ENCODE measurements around the gene PAX2.
A peak's percentile ranks its signal among the peaks of the same experiment; 100 is the strongest.

The PAX2 gene

GRCh38 chr10:100755821-100756220 lies 10.4 kb downstream of the PAX2 start:
- Histone ChIP-seq H2BK5ac (ENCODE audit: low read length) (no peak overlapping the region), H2BK120ac (ENCODE audit: low read depth, low read length) (no peak overlapping the region), H3K4me3 (ENCODE audit: low read length) (no peak overlapping the region), H4K5ac (ENCODE audit: low read length) (no peak overlapping the region), H3K79me2 (ENCODE audit: control insufficient read depth, insufficient read depth, low read length) (no peaks in the 10 kb centered on the region), H2BK15ac (replicated peaks; ENCODE audit: low read depth) (no peak overlapping the region), H3K79me1 (ENCODE audit: low read length) (no peaks in the 10 kb centered on the region), H3K4ac (ENCODE audit: low read depth, low read length) (no peak overlapping the region), H2AK5ac (ENCODE audit: low read length) (no peak overlapping the region), H3K27ac (ENCODE audit: low read depth, low read length) (no peak overlapping the region), H3K4me2 (ENCODE audit: low read length) (no peak overlapping the region), H3K18ac (ENCODE audit: low read length) (no peak overlapping the region), H3K36me3 (ENCODE audit: control insufficient read depth, insufficient read depth, low read length) (no peaks in the 10 kb centered on the region), H3K23ac (ENCODE audit: low read length) (no peak overlapping the region), H3K4me1 (ENCODE audit: control insufficient read depth, low read depth, low read length) (peaks cover 12% of the 10 kb centered on the region), H3K9ac (ENCODE audit: low read length) (no peak overlapping the region), H4K8ac (ENCODE audit: low read depth, low read length) (no peak overlapping the region), H3K56ac (ENCODE audit: low read length) (no peak overlapping the region), H3K27me3 (ENCODE audit: insufficient read depth, low read length, poor library complexity) (peaks cover 53% of the 10 kb centered on the region)
- WGBS (ENCODE audit: extremely low coverage, insufficient coverage, low lambda C conversion rate) = no CpG with 5 or more reads among the region's 1 CpG
- no peak for DNase-seq

GRCh38 chr10:100759331-100759730 lies 13.9 kb downstream of the PAX2 start:
- no peaks in the 10 kb centered on the region for H3K36me3 ChIP-seq (ENCODE audit: control insufficient read depth, insufficient read depth, low read length)
- H2AK5ac ChIP-seq (ENCODE audit: low read length) = peak overlapping the region; percentile 22
- H3K4ac ChIP-seq (ENCODE audit: low read depth, low read length) = no peak overlapping the region
- H3K4me1 ChIP-seq (ENCODE audit: control insufficient read depth, low read depth, low read length) = peaks cover 18% of the 10 kb centered on the region
- DNase-seq = peak; percentile 69
- no peak overlapping the region for H2BK5ac ChIP-seq (ENCODE audit: low read length)
- peak overlapping the region; percentile 50 for H3K56ac ChIP-seq (ENCODE audit: low read length)
- H3K23ac ChIP-seq (ENCODE audit: low read length) = no peak overlapping the region
- WGBS (ENCODE audit: extremely low coverage, insufficient coverage, low lambda C conversion rate) = no CpG with 5 or more reads among the region's 4 CpGs
- H4K5ac ChIP-seq (ENCODE audit: low read length) = no peak overlapping the region
- peaks cover 20% of the 10 kb centered on the region for H3K27me3 ChIP-seq (ENCODE audit: insufficient read depth, low read length, poor library complexity)
- no peak overlapping the region for H2BK120ac ChIP-seq (ENCODE audit: low read depth, low read length)
- no peak overlapping the region for H2BK15ac ChIP-seq (replicated peaks; ENCODE audit: low read depth)
- no peaks in the 10 kb centered on the region for H3K79me2 ChIP-seq (ENCODE audit: control insufficient read depth, insufficient read depth, low read length)
- no peak overlapping the region for H3K9ac ChIP-seq (ENCODE audit: low read length)
- H3K4me2 ChIP-seq (ENCODE audit: low read length) = no peak overlapping the region
- no peak overlapping the region for H4K8ac ChIP-seq (ENCODE audit: low read depth, low read length)
- no peak overlapping the region for H3K27ac ChIP-seq (ENCODE audit: low read depth, low read length)
- H3K4me3 ChIP-seq (ENCODE audit: low read length) = no peak overlapping the region
- no peak overlapping the region for H3K18ac ChIP-seq (ENCODE audit: low read length)
- no peaks in the 10 kb centered on the region for H3K79me1 ChIP-seq (ENCODE audit: low read length)

- no peak overlapping the region for H3K4me3 ChIP-seq (ENCODE audit: low read length)
- H2BK5ac ChIP-seq (ENCODE audit: low read length) = no peak overlapping the region
- H3K27ac ChIP-seq (ENCODE audit: low read depth, low read length) = no peak overlapping the region
- no peak overlapping the region for H3K56ac ChIP-seq (ENCODE audit: low read length)
- H4K5ac ChIP-seq (ENCODE audit: low read length) = no peak overlapping the region
- H3K18ac ChIP-seq (ENCODE audit: low read length) = no peak overlapping the region
- peak; percentile 94 for DNase-seq
- H3K4ac ChIP-seq (ENCODE audit: low read depth, low read length) = no peak overlapping the region
- no peak overlapping the region for H2BK15ac ChIP-seq (replicated peaks; ENCODE audit: low read depth)
- H3K79me2 ChIP-seq (ENCODE audit: control insufficient read depth, insufficient read depth, low read length) = no peaks in the 10 kb centered on the region
- H4K8ac ChIP-seq (ENCODE audit: low read depth, low read length) = no peak overlapping the region
- H3K9ac ChIP-seq (ENCODE audit: low read length) = no peak overlapping the region
- H3K79me1 ChIP-seq (ENCODE audit: low read length) = no peaks in the 10 kb centered on the region
- H3K23ac ChIP-seq (ENCODE audit: low read length) = no peak overlapping the region
- no peak overlapping the region for H2BK120ac ChIP-seq (ENCODE audit: low read depth, low read length)
- H3K36me3 ChIP-seq (ENCODE audit: control insufficient read depth, insufficient read depth, low read length) = no peaks in the 10 kb centered on the region
- peaks cover 18% of the 10 kb centered on the region for H3K4me1 ChIP-seq (ENCODE audit: control insufficient read depth, low read depth, low read length)
- no peak overlapping the region for H3K4me2 ChIP-seq (ENCODE audit: low read length)
- no peak overlapping the region for H2AK5ac ChIP-seq (ENCODE audit: low read length)
- peaks cover 9% of the 10 kb centered on the region for H3K27me3 ChIP-seq (ENCODE audit: insufficient read depth, low read length, poor library complexity)
- WGBS (ENCODE audit: extremely low coverage, insufficient coverage, low lambda C conversion rate) = no CpG with 5 or more reads among the region's 5 CpGs
These were observed 15.3 kb downstream of the PAX2 start for GRCh38 chr10:100760726-100761125.

GRCh38 chr10:100761191-100761590 lies 15.8 kb downstream of the PAX2 start:
- no CpG with 5 or more reads among the region's 7 CpGs for WGBS (ENCODE audit: extremely low coverage, insufficient coverage, low lambda C conversion rate)
- no peak for DNase-seq
- Histone ChIP-seq H2AK5ac (ENCODE audit: low read length) (peak overlapping the region; percentile 25), H3K36me3 (ENCODE audit: control insufficient read depth, insufficient read depth, low read length) (no peaks in the 10 kb centered on the region), H3K4me2 (ENCODE audit: low read length) (no peak overlapping the region), H3K9ac (ENCODE audit: low read length) (no peak overlapping the region), H2BK15ac (replicated peaks; ENCODE audit: low read depth) (no peak overlapping the region), H3K79me1 (ENCODE audit: low read length) (no peaks in the 10 kb centered on the region), H3K23ac (ENCODE audit: low read length) (no peak overlapping the region), H3K79me2 (ENCODE audit: control insufficient read depth, insufficient read depth, low read length) (no peaks in the 10 kb centered on the region), H2BK120ac (ENCODE audit: low read depth, low read length) (peak overlapping the region; percentile 22), H3K4me1 (ENCODE audit: control insufficient read depth, low read depth, low read length) (peaks cover 18% of the 10 kb centered on the region), H2BK5ac (ENCODE audit: low read length) (peak overlapping the region; percentile 75), H3K4me3 (ENCODE audit: low read length) (no peak overlapping the region), H4K5ac (ENCODE audit: low read length) (no peak overlapping the region), H3K56ac (ENCODE audit: low read length) (peak overlapping the region; percentile 51), H3K27me3 (ENCODE audit: insufficient read depth, low read length, poor library complexity) (peaks cover 5% of the 10 kb centered on the region), H3K4ac (ENCODE audit: low read depth, low read length) (no peak overlapping the region), H4K8ac (ENCODE audit: low read depth, low read length) (no peak overlapping the region), H3K27ac (ENCODE audit: low read depth, low read length) (no peak overlapping the region), H3K18ac (ENCODE audit: low read length) (no peak overlapping the region)

- no peak overlapping the region for H3K27ac ChIP-seq (ENCODE audit: low read depth, low read length)
- no peak overlapping the region for H3K18ac ChIP-seq (ENCODE audit: low read length)
- no peak overlapping the region for H2BK5ac ChIP-seq (ENCODE audit: low read length)
- no peak overlapping the region for H4K8ac ChIP-seq (ENCODE audit: low read depth, low read length)
- no peak overlapping the region for H3K4me2 ChIP-seq (ENCODE audit: low read length)
- H3K23ac ChIP-seq (ENCODE audit: low read length) = no peak overlapping the region
- no peak overlapping the region for H3K4ac ChIP-seq (ENCODE audit: low read depth, low read length)
- no peak overlapping the region for H3K9ac ChIP-seq (ENCODE audit: low read length)
- H3K27me3 ChIP-seq (ENCODE audit: insufficient read depth, low read length, poor library complexity) = peaks cover 2% of the 10 kb centered on the region
- peaks cover 18% of the 10 kb centered on the region for H3K4me1 ChIP-seq (ENCODE audit: control insufficient read depth, low read depth, low read length)
- H2BK15ac ChIP-seq (replicated peaks; ENCODE audit: low read depth) = no peak overlapping the region
- no peak overlapping the region for H3K56ac ChIP-seq (ENCODE audit: low read length)
- H2BK120ac ChIP-seq (ENCODE audit: low read depth, low read length) = no peak overlapping the region
- H3K4me3 ChIP-seq (ENCODE audit: low read length) = no peak overlapping the region
- no peak for DNase-seq
- no CpG with 5 or more reads among the region's 5 CpGs for WGBS (ENCODE audit: extremely low coverage, insufficient coverage, low lambda C conversion rate)
- H2AK5ac ChIP-seq (ENCODE audit: low read length) = no peak overlapping the region
- no peaks in the 10 kb centered on the region for H3K79me1 ChIP-seq (ENCODE audit: low read length)
- H3K79me2 ChIP-seq (ENCODE audit: control insufficient read depth, insufficient read depth, low read length) = no peaks in the 10 kb centered on the region
- H3K36me3 ChIP-seq (ENCODE audit: control insufficient read depth, insufficient read depth, low read length) = no peaks in the 10 kb centered on the region
- no peak overlapping the region for H4K5ac ChIP-seq (ENCODE audit: low read length)
These were observed 17.8 kb downstream of the PAX2 start for GRCh38 chr10:100763043-100763747.

All from mesendoderm (in vitro differentiated cells).